ENCODE measurements around the gene SP8.

Gene SP8

DNA sequence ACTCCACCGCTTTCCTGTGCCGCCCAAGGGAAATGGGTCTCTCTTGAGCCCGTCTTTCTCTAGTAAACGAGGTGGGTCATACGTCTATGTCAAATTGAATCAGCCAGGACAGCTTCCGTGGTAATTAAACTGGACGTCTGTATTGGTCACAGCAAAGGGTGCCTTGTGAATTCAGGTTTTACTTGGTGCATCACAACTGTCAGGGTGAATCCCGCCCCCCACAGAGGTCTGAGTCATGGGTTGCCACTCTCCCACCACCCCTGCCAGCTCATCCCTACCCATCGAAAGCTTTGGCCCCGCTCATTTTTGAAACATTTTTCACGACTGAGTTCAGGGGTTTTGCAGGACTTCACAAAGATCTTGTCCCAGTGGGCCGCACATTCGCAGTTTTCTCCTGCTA is 8.0 kb upstream of the SP8 start:
- DNase-seq (ENCODE audit: low read depth) = no peak

GRCh38 chr7:20793694-20794394 is 7.2 kb upstream of the SP8 start:
- DNase-seq (ENCODE audit: low read depth) = no peak

DNA sequence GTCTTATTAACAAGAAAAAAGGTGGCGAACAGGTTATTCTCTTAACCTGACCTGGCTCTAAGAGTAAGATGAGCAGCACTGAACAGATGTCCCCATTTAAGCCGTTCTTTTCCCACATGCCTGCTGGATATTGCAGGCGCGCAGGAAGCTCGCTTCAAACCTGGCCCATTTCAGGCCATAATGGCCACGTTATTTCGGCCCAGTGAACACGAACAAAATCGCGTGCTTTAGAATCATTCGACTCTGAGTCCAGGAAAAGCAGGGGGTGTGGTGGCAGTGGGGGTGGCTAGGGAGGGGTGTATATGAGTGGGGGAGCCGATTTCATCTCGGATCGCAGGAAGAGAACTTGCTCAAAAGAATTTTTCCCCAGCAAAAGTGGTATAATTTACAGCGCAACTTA is 6.6 kb upstream of the SP8 start:
- DNase-seq (ENCODE audit: low read depth) = no peak

DNA sequence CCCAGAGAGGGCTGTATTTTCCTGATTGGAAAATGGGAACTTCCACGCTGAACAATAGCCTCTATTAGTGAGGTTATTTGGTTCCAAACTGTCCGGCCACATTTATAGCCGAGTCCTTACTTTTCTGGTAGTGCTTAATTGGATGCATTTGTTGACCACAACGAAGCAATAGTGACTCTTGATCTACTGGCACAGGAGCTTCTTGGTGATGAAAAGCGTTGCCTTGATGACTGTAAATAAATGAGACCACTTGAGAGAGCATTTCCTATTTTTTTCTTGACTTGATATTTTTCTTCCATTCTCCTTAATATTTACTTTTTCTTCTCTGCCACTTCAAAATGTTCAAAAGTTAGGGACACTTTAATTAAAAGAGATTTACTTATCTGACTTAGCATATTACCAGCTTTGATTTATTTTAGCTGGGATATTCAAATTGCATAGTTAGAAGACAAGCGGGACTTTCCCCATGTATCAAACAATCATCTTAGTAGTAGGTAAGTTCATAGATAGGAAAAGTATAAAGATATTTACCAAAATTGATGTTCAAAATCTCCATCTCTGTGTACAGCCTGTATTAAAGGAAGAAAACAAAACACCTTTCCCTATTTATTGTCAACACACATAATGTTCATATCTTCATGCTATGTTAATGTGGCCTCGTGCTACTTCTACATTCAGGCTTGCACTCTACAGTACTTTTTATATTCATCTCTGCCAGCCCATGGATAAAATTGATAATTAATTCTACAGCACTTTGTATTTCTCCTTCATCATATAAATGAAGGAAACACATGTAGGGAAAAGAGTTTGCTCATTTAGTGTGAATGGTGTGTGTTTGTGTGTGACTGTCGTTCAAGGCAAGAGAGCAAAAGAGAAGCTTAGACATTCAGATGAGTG is 5.1 kb upstream of the SP8 start:
- DNase-seq (ENCODE audit: low read depth) = no peak

GRCh38 chr7:20790375-20790774 is 3.7 kb upstream of the SP8 start:
- no peak for DNase-seq (ENCODE audit: low read depth)

DNA sequence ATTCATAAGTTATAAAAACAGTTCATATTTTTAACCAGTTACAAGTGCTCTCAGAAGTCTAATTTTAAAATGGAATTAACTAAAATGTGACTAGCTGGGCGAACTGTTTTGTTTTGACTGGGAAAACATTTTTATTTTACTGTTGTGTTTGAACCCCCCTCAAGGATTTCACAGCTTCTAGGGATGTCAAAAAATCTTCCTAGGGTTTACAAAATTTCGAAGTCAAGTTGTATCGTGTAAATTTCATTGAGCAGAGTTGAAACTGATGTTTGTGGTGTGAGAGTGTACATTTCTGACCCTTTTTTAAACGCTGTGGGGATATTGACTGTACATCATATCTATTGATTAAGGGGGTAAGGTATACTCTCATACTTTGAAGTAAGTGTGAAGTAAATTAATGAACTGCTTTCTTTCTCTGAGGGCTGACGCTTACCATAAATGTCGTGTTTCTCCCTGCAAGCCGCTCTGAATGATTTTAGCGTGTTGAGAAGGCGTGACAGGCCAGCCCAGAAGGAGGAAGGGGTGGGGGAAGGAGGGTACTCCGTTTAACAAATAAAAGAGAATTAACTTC is 1.8 kb upstream of the SP8 start:
- DNase-seq (ENCODE audit: low read depth) = no peak

DNA sequence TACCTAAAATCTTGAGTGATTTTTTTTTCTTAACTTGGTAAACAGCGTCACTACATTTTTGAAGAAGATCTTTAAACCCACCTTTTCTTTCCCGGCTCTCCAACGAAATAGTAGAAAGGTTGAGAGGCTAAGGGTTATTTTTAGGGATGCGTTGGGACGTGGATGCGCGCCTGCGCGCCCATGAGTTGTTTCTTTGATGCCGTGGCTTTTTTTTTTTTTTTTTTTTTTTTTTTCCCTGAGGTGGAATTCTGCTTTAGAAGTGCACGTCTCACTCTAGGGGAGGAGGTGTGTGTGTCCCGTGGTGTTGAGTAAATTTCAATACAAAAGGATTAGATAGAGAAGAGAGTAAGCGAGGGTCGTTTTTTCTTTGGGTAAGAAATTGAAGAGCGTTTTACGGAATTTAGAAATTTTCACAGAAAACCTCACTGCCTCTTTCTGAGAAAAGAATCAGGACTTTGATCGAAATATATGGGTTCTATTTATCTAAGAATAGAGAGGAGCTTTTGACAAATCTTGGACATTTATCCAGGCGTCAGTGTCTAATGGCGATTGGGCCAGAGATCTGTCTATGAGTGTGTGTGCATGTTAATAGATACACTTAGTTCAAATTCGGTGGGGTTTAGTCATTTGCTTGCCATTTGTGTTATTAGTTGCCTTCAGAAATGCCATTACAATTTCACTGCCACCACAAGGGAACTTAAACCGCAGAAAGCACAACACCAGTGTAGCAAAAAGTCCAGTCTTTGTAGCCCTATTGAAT is 1.2 kb upstream of the SP8 start:
- DNase-seq (ENCODE audit: low read depth) = no peak

DNA sequence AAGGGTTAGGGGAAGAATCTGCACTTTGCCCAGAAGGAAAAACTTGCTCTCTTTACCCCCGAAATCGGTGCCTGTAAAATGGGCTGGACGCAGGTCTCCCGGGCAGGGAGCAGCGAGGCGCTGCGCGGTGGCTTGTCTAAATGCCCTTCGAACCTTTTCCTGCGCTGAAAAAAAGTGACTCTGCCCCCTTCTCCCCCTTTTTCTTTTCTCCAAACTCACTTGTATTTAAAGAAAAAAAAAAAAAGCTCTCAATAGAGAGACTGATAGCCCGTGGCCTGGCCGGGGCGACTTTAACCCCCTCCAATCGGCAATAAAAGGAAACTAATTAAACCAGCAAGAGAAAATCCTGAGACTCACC is 286 bp downstream of the SP8 start:
- no peak for DNase-seq (ENCODE audit: low read depth)

DNA sequence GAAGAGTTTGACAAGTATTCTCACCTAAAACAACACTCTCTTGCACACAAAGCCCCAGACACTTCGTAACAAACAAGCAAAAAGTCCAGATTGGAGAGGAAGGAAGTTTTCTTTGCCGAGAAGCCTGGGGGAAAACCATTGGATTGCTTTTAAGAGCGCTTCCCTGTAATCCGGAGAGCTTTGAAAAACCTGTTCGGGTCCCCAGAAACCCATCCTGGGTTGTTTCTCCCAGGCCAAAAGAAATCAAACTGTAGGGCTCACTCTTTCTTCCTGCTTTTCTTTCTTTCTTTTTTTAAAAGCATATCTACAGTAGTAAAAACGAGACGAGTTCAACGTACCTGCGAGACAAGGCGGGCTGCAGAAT is 655 bp downstream of the SP8 start:
- no peak for DNase-seq (ENCODE audit: low read depth)

DNA sequence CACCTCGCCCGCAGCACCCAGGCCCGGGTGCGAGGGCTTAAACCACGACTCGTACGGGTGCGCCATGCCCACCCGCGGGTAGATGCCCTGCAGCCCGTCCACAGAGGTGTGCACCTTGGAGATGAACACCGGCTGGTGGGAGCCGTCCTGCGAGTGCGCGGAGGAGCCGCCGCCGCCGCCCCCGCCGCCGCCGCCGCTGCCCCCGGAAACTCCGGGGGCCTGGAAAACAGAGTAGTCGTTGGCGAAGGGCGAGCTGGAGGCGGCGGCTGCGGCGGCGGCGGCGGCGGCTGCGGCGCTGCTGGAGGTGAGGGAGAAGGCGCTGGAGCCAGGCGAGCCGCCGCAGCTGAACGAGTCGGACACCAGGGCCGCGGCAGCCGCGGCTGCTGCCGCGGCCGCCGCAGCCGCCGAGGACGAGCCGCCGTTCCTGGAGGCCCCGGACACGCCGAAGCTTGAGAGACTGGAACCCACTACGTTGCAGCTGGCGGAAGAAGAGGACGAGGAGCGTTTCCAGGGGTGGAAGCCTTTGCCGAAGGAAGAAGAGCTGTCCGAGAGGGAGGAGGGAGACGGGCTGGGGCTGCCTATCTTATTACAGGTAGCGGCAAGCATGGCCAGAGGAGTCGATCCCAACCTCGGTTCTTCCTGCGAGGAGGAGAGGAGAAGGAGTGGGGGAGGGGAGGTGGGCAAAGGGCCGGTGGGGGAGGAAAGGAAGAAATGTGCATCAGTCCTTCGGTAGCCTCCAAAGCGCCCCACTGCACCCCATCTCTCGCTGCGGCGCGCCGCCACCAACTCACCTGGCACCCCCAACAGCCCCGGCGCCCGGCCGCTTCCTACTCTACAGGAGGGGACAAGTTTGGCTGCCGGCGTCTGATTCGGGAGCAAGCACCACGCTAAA is 1.3 kb downstream of the SP8 start:
- no peak for DNase-seq (ENCODE audit: low read depth)

DNA sequence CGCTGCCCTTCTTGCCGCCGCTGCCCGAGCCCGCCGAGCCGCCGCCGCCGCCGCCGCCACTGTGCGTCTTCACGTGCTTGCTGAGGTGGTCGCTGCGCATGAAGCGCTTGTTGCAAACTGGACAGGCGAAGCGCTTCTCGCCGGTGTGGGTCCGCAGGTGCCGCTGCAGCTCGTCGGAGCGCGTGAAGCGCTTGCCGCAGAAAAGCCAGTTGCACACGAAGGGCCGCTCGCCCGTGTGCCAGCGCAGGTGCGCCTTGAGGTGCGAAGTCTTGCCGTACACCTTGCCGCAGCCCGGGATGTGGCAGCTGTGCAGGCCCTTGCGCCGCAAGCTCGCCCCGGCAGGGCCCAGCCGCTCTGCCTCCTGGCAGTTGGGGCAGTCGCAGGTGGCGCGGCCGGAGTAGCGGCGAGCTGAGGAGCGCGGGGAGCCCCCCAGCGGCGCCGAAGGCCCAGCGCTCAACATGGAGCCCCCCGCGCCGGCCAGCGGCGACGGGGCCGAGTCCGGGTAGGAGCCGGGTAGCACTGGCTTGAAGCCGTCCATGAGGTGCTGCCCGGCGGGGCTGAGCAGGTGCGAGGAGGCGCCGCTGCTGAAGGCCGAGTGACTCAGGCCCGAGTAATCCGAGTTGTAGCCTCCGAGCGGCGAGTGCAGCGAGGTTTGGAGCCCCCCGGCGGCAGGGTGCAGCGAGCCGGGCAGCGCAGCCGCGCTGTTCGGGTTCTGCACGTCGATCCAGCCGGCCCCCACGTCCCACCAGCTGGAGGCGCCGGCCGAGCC is 2.1 kb downstream of the SP8 start:
- no peak for DNase-seq (ENCODE audit: low read depth)

DNA sequence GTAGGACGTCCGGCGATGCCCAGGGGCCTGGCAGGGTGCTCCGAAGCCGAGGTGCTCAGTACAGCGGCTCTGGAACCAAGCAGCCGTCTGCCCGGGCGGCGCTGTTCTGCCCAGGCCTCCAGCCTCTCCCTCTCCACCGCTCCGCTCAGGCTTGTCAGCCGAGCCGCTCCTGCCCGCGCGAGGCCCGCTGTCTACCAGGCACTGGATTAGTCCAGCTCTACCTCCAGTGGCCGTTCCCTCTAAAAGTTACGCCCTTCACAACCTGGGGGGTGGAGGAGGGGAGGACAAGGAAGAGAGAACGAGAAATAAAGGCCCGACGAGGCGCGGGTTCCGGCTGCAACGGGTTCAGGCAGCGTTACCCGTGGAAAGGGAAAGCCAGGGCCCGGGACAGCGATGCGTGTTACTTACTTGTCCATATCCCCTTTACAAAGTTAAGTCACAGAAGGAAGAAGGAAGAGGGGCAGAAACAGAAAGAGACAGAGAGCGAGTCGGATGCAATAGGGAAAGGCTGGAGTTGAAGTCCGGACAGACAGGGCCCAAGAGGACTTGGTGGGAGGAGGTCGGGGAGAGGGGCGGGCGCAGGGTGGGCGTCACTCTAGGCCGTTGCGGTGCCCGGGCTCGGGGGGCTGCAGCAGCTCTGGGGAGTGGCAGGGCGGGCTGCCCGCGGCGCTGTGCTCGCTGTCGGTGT is 2.8 kb downstream of the SP8 start:
- no peak for DNase-seq (ENCODE audit: low read depth)

DNA sequence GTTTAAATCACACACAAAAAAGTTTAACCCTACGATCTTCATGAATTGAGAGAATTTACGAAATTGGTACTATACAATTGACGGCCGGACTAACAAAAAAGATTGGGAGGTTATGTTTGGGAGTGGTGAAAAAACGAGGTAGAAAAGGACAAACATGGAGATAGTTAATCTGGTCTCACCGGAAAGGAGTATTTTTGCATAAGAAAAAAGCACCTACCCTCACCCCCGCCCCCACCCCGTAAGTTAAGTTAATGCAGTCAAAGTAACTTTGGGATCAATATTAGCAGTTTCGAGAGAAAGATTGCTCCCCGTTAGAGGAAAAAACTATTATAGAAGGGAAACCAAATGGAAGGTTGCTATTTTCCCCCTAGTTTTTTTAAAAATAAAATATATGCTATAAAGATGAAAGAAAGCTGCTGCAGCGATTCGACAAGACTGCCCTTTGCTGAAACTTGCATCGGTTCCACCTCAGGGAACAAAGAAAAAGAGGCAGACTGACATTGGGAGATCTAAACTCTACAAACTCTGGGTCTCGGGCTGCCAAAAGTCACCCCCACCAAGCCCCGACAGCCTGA is 3.5 kb downstream of the SP8 start:
- no peak for DNase-seq (ENCODE audit: low read depth)

DNA sequence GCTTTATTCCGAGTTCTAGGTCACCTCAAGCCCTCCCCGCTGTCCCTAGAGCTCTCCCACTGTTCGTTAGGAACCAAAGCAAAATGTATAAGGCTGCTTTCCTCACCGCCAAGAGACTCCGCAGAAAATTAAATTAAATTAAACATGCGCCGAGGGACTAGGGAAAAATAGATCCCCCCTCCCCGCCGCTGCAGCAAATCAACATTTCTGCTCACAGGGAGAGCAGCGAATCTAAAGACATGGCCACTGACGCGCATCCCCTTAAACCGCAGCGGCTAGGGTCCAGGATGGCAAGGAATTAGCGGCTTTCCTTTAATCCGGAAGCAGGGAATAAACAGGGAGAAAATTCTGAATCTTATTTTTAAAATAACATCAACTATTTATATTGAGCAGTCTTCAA is 7.6 kb downstream of the SP8 start:
- no peak for DNase-seq (ENCODE audit: low read depth)

DNA sequence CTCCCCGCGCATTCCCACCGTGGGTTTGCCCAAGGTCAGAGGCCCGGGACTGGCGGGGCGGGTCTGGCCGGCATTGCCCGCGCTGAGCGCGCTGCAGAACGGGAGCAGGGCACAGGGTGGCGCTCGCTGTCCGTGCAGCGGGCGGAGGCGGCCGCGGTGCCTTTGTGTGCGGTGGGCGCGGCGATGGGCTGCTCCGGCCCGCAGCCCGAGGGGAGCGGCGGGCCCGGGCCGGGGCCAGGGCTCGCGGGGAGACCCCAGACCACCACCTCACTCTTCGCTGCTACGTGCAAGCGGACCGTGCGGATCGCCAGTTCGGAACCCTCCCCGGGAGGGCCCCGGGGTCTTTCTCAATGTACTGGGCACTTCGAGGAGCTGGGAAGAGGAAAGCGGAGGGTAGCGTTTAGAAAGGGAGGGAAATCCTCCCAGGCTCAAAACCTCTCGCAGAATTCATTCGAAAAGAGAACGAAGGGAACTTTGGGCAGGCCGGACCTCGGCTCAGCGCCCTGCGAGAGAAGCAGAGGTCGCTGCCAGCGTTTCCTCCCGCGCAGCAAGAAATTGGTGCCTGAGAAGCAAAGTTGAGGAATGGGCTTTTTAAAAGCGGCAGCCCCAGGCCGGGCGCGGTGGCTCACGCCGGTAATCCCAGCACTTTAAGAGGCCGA is 8.5 kb downstream of the SP8 start:
- DNase-seq (ENCODE audit: low read depth) = no peak

DNA sequence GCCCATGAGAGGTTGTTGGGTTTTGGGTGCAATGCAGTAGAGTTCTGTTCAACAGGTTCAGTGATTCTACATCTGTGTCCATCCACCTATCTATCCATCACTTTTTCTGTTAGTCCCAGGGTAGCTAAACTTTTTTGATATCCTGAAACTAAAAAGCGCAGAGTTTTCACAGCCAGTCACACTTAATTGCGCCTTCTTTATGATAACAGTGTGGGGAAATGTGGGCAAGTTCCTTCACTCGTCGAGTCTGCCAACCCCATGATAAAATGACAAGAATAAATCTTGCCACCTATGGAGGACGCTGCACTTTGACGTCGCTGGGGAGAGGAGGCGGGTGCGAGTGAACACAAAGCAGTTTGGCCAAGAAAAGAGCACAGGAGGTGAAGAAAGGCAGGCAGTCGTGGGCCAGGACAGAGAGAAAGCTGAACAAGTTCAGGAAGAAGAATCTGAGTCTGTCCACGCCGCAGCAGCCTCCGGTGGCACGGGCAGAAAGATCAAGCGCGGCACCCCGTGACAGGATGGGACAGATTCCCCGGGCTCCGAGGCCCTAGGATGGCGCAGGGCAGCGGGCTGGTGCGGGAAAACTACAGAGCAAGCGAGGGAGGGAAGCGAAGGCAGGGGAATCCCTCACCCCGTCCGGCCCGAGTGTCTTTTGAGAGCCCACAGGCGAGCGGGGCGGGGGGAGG is 9.2 kb downstream of the SP8 start:
- no peak for DNase-seq (ENCODE audit: low read depth)

DNA sequence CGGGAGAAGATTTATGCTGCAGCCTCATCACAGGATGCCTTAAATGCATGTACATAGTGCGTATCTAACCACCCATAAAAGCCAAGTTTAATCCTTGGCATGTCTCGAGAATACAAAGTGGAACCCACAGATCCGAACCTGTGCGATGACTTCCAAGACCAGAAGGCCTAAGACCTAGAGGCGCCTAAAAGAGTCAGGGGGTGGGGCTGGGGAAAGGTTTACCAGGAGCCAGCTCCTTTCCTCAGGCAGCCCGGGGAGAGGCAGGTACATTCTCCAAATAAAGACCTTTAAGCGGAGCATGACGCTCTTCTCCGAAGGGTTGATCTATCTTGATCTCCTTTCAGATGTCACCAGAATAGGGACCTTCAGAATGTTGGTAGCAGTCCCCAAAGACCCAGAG is 9.7 kb downstream of the SP8 start:
- DNase-seq (ENCODE audit: low read depth) = no peak

DNA sequence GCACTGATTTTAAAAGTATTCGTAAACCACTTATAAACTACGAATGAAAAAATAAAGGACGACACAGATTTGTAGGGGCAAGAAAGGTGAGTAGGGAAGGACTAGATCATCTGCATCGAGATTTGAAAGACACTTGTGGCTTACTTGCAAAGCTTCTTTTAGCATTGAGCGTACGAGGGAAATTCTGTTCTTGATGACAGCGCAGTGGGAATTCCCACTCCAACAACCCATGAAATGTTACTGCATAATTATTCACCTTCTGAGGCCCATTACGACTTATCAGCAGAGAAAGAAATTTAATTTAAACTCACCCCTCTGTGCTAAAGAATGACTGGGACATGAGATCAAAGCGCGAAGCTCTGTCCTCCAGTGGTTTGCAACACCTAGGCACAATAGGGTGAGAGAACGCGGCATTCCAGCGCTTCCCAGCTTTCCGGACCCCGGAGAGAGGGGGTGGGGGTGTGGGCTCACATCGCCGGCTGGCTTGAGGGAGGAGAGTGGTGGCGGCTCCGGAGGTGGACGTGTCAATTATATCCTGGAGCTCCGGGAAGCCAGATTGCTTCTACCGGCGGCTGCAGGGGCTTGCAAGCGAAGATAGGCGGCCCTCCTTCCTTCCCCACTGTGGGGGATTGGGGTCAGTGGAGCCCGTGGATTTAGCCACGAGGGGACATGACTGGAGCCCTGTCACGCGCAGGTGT is 10.3 kb downstream of the SP8 start:
- no peak for DNase-seq (ENCODE audit: low read depth)
